HG03280 (cell line): ENCODE measurements around the gene CCDC92B.

Source experiments
- ATAC-seq: cut with Tn5 transposase; IDR thresholded peaks from one replicate; pipeline ENCODE4 v1.9.1; 2021; ENCODE audit warnings: mild to moderate bottlenecking, moderate library complexity; ENCODE audit not compliant: unreplicated experiment

CCDC92B gene

GRCh38 chr17:2779545-2779944 lies 30.1 kb upstream of the CCDC92B start:
- no peak for ATAC-seq

GRCh38 chr17:2778489-2778888 lies 29.0 kb upstream of the CCDC92B start:
- no peak for ATAC-seq

GRCh38 chr17:2777242-2777867 lies 27.9 kb upstream of the CCDC92B start:
- no peak for ATAC-seq

GRCh38 chr17:2776589-2777241 lies 27.3 kb upstream of the CCDC92B start:
- ATAC-seq: no peak

- no peak for ATAC-seq
These were observed 25.8 kb upstream of the CCDC92B start for GRCh38 chr17:2775206-2775605.

GRCh38 chr17:2770129-2770528 lies 20.7 kb upstream of the CCDC92B start:
- no peak for ATAC-seq

GRCh38 chr17:2758870-2759269 lies 9.4 kb upstream of the CCDC92B start:
- no peak for ATAC-seq

GRCh38 chr17:2755891-2756724 lies 6.7 kb upstream of the CCDC92B start:
- no peak for ATAC-seq

- no peak for ATAC-seq
These were observed 2.0 kb upstream of the CCDC92B start for GRCh38 chr17:2751491-2751890.

- ATAC-seq: no peak
These were observed 1.3 kb upstream of the CCDC92B start for GRCh38 chr17:2750721-2751120.

GRCh38 chr17:2749784-2750181 lies 331 bp upstream of the CCDC92B start:
- no peak for ATAC-seq

- no peak for ATAC-seq
These were observed 4.0 kb downstream of the CCDC92B start for GRCh38 chr17:2745317-2746037.

- ATAC-seq: no peak
These were observed 11.8 kb downstream of the CCDC92B start for GRCh38 chr17:2737693-2738092.

- ATAC-seq: no peak
These were observed 12.5 kb downstream of the CCDC92B start for GRCh38 chr17:2736956-2737355.

GRCh38 chr17:2735896-2736295 lies 13.6 kb downstream of the CCDC92B start:
- ATAC-seq: no peak

- ATAC-seq: no peak
These were observed 14.5 kb downstream of the CCDC92B start for GRCh38 chr17:2734939-2735338.

- no peak for ATAC-seq
These were observed 17.6 kb downstream of the CCDC92B start for GRCh38 chr17:2731807-2732206.

- no peak for ATAC-seq
These were observed 18.6 kb downstream of the CCDC92B start for GRCh38 chr17:2730764-2731353.

GRCh38 chr17:2724784-2725164 lies 24.7 kb downstream of the CCDC92B start:
- ATAC-seq: no peak

- no peak for ATAC-seq
These were observed 25.3 kb downstream of the CCDC92B start for GRCh38 chr17:2723997-2724783.
